K562 (cell line): ENCODE data around the gene FCGR3A.
"Not testable (repeated sequence)": the region's sequence is repeated elsewhere in the genome, so short reads cannot be mapped to it uniquely, and the experiment has no call there.

ENCODE experiments used
- BRCA1 ChIP-seq, 2 experiments: fragments of 450-650 bp in 1 of 2; sonication (generic) in 1 of 2; formaldehyde crosslinking in 1 of 2; IDR thresholded peaks; 2 replicates each; pipeline versions ENCODE4 v1.5.0 to v1.6.1; 2017 to 2020; ENCODE audit warnings: mild to moderate bottlenecking in 1 of 2, missing genetic modification reagents in 1 of 2
- CBX5 ChIP-seq: IDR thresholded peaks from 2 replicates; pipeline ENCODE4 v1.6.1; 2014; ENCODE audit warnings: low read depth, borderline replicate concordance
- FOXM1 ChIP-seq, 2 experiments: fragments of 450-650 bp in 1 of 2; sonication (generic) in 1 of 2; formaldehyde crosslinking in 1 of 2; IDR thresholded peaks; 2 replicates each; pipeline versions ENCODE4 v1.6.1 to v1.9.0; 2017 to 2022; ENCODE audit warnings: low read depth in 2 of 2, mild to moderate bottlenecking in 2 of 2, missing genetic modification reagents in 1 of 2, moderate library complexity in 1 of 2
- GTF2E2 ChIP-seq: fragments of 200-800 bp; sonication (Bioruptor generic); IDR thresholded peaks from 2 replicates; pipeline ENCODE4 v1.6.1; 2016; ENCODE audit warnings: missing genetic modification characterization, missing compliant biosample characterization
- KLF1 ChIP-seq: fragments of 450-650 bp; IDR thresholded peaks from 2 replicates; pipeline ENCODE4 v1.6.1; 2016; ENCODE audit warnings: missing genetic modification characterization, missing compliant biosample characterization
- NFE2L1 ChIP-seq: fragments of 450-650 bp; IDR thresholded peaks from 2 replicates; pipeline ENCODE4 v1.6.1; 2016; ENCODE audit warnings: missing genetic modification characterization, low read depth, mild to moderate bottlenecking, missing compliant biosample characterization, moderate library complexity, borderline replicate concordance
- NR2F6 ChIP-seq: fragments of 450-650 bp; formaldehyde crosslinking; IDR thresholded peaks from 2 replicates; pipeline ENCODE4 v1.4.0; 2020; ENCODE audit warnings: mild to moderate bottlenecking
- TEAD4 ChIP-seq, 2 experiments: sonication (generic) in 1 of 2; formaldehyde crosslinking in 1 of 2; IDR thresholded peaks; 2 replicates each; pipeline versions ENCODE4 v1.6.1 to v1.8.0; 2012 to 2022; ENCODE audit warnings: borderline replicate concordance in 1 of 2, inconsistent platforms in 1 of 2, low read length in 1 of 2, mild to moderate bottlenecking in 1 of 2, missing genetic modification reagents in 1 of 2
- ZNF384 ChIP-seq: IDR thresholded peaks from 2 replicates; pipeline ENCODE4 v1.6.1; 2012; ENCODE audit warnings: low read depth, low read length, improper control_type of control experiment
- ZNF707 ChIP-seq: fragments of 250-450 bp; sonication (Bioruptor Pico); conservative IDR thresholded peaks from 2 replicates; pipeline ENCODE4 v1.8.0; 2022; ENCODE audit warnings: inconsistent platforms, mild to moderate bottlenecking, moderate library complexity
- TF ChIP-seq, protein P1 (sequence below): fragments of 450-650 bp; IDR thresholded peaks from 2 replicates; pipeline ENCODE4 v1.6.1; 2016; ENCODE audit warnings: mild to moderate bottlenecking, moderate library complexity
- TF ChIP-seq, protein P2 (sequence below), 3 experiments: IDR thresholded peaks in 2 of 3; conservative IDR thresholded peaks in 1 of 3; 2 replicates each; pipeline ENCODE4 v1.5.1; 2011 to 2012; ENCODE audit warnings: low read length in 3 of 3, mild to moderate bottlenecking in 3 of 3, control low read depth in 2 of 3, improper control_type of control experiment in 1 of 3, inconsistent platforms in 1 of 3, low read depth in 1 of 3, mixed read lengths in 1 of 3, moderate library complexity in 1 of 3; ENCODE audit not compliant: insufficient read depth in 2 of 3

DNA sequence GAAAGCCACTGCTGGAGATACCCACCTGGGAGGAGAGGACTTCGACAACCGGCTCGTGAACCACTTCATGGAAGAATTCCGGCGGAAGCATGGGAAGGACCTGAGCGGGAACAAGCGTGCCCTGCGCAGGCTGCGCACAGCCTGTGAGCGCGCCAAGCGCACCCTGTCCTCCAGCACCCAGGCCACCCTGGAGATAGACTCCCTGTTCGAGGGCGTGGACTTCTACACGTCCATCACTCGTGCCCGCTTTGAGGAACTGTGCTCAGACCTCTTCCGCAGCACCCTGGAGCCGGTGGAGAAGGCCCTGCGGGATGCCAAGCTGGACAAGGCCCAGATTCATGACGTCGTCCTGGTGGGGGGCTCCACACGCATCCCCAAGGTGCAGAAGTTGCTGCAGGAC lies 24.3 kb downstream of the FCGR3A start:
- TF ChIP-seq ZNF707 (CRISPR knock-in tag); NFE2L1 (tag); ZNF384; NR2F6 (CRISPR knock-in tag); KLF1; BRCA1 (IDR thresholded peaks at IDR 0.05); BRCA1 (CRISPR knock-in tag; IDR thresholded peaks at IDR 0.05); TEAD4 (IDR thresholded peaks at IDR 0.05; ENCODE audit: low read length); TEAD4 (CRISPR knock-in tag; IDR thresholded peaks at IDR 0.05; ENCODE audit: borderline replicate concordance); FOXM1 (IDR thresholded peaks at IDR 0.05; ENCODE audit: low read depth); FOXM1 (CRISPR knock-in tag; IDR thresholded peaks at IDR 0.05; ENCODE audit: low read depth); GTF2E2; CBX5: not testable (repeated sequence)
- TF ChIP-seq, protein P1, sequence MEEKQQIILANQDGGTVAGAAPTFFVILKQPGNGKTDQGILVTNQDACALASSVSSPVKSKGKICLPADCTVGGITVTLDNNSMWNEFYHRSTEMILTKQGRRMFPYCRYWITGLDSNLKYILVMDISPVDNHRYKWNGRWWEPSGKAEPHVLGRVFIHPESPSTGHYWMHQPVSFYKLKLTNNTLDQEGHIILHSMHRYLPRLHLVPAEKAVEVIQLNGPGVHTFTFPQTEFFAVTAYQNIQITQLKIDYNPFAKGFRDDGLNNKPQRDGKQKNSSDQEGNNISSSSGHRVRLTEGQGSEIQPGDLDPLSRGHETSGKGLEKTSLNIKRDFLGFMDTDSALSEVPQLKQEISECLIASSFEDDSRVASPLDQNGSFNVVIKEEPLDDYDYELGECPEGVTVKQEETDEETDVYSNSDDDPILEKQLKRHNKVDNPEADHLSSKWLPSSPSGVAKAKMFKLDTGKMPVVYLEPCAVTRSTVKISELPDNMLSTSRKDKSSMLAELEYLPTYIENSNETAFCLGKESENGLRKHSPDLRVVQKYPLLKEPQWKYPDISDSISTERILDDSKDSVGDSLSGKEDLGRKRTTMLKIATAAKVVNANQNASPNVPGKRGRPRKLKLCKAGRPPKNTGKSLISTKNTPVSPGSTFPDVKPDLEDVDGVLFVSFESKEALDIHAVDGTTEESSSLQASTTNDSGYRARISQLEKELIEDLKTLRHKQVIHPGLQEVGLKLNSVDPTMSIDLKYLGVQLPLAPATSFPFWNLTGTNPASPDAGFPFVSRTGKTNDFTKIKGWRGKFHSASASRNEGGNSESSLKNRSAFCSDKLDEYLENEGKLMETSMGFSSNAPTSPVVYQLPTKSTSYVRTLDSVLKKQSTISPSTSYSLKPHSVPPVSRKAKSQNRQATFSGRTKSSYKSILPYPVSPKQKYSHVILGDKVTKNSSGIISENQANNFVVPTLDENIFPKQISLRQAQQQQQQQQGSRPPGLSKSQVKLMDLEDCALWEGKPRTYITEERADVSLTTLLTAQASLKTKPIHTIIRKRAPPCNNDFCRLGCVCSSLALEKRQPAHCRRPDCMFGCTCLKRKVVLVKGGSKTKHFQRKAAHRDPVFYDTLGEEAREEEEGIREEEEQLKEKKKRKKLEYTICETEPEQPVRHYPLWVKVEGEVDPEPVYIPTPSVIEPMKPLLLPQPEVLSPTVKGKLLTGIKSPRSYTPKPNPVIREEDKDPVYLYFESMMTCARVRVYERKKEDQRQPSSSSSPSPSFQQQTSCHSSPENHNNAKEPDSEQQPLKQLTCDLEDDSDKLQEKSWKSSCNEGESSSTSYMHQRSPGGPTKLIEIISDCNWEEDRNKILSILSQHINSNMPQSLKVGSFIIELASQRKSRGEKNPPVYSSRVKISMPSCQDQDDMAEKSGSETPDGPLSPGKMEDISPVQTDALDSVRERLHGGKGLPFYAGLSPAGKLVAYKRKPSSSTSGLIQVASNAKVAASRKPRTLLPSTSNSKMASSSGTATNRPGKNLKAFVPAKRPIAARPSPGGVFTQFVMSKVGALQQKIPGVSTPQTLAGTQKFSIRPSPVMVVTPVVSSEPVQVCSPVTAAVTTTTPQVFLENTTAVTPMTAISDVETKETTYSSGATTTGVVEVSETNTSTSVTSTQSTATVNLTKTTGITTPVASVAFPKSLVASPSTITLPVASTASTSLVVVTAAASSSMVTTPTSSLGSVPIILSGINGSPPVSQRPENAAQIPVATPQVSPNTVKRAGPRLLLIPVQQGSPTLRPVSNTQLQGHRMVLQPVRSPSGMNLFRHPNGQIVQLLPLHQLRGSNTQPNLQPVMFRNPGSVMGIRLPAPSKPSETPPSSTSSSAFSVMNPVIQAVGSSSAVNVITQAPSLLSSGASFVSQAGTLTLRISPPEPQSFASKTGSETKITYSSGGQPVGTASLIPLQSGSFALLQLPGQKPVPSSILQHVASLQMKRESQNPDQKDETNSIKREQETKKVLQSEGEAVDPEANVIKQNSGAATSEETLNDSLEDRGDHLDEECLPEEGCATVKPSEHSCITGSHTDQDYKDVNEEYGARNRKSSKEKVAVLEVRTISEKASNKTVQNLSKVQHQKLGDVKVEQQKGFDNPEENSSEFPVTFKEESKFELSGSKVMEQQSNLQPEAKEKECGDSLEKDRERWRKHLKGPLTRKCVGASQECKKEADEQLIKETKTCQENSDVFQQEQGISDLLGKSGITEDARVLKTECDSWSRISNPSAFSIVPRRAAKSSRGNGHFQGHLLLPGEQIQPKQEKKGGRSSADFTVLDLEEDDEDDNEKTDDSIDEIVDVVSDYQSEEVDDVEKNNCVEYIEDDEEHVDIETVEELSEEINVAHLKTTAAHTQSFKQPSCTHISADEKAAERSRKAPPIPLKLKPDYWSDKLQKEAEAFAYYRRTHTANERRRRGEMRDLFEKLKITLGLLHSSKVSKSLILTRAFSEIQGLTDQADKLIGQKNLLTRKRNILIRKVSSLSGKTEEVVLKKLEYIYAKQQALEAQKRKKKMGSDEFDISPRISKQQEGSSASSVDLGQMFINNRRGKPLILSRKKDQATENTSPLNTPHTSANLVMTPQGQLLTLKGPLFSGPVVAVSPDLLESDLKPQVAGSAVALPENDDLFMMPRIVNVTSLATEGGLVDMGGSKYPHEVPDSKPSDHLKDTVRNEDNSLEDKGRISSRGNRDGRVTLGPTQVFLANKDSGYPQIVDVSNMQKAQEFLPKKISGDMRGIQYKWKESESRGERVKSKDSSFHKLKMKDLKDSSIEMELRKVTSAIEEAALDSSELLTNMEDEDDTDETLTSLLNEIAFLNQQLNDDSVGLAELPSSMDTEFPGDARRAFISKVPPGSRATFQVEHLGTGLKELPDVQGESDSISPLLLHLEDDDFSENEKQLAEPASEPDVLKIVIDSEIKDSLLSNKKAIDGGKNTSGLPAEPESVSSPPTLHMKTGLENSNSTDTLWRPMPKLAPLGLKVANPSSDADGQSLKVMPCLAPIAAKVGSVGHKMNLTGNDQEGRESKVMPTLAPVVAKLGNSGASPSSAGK = not testable (repeated sequence)
- TF ChIP-seq, protein P2, sequence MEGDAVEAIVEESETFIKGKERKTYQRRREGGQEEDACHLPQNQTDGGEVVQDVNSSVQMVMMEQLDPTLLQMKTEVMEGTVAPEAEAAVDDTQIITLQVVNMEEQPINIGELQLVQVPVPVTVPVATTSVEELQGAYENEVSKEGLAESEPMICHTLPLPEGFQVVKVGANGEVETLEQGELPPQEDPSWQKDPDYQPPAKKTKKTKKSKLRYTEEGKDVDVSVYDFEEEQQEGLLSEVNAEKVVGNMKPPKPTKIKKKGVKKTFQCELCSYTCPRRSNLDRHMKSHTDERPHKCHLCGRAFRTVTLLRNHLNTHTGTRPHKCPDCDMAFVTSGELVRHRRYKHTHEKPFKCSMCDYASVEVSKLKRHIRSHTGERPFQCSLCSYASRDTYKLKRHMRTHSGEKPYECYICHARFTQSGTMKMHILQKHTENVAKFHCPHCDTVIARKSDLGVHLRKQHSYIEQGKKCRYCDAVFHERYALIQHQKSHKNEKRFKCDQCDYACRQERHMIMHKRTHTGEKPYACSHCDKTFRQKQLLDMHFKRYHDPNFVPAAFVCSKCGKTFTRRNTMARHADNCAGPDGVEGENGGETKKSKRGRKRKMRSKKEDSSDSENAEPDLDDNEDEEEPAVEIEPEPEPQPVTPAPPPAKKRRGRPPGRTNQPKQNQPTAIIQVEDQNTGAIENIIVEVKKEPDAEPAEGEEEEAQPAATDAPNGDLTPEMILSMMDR (IDR thresholded peaks at IDR 0.05 in 2 of 3, conservative IDR thresholded peaks at IDR 0.05 in 1 of 3; ENCODE audit: insufficient read depth in 2 of 3, low read depth in 1 of 3, low read length in 3 of 3) = not testable (repeated sequence)
